Hepatocyte (in vitro differentiated cells): ENCODE results near the gene DTNA.
"Not testable (repeated sequence)": the region's sequence is repeated elsewhere in the genome, so short reads cannot be mapped to it uniquely, and the experiment has no call there.

Experiments
- CTCF ChIP-seq: fragments of 200-600 bp; sonication (generic); IDR thresholded peaks from 2 replicates; pipeline ENCODE4 v1.5.1; 2016; ENCODE audit warnings: antibody characterized with exemption, mild to moderate bottlenecking; ENCODE audit not compliant: poor library complexity
- EZH2 ChIP-seq: fragments of 200-600 bp; sonication (generic); IDR thresholded peaks from 2 replicates; pipeline ENCODE4 v1.6.1; 2016; ENCODE audit warnings: antibody characterized with exemption, mild to moderate bottlenecking, borderline replicate concordance
- EZH2phosphoT487 ChIP-seq: fragments of 200-600 bp; sonication (generic); IDR thresholded peaks from one replicate; pipeline ENCODE4 v1.6.1; 2018; ENCODE audit warnings: antibody characterized with exemption, mild to moderate bottlenecking, low read depth, moderate library complexity; ENCODE audit not compliant: unreplicated experiment, severe bottlenecking

GRCh38 chr18:34916539-34916938 lies 206.4 kb downstream of the DTNA start:
- not testable (repeated sequence) for TF ChIP-seq CTCF, EZH2phosphoT487, EZH2
